ENCODE measurements around the gene NDFIP2. TPM values are rescaled to one million over a fixed set of nuclear protein-coding genes. Genes with fewer than 3 reads are reported as not detected.

Gene NDFIP2
- total RNA-seq, 2 experiments from 2014 or later = 0.54 to 4.0 TPM

DNA sequence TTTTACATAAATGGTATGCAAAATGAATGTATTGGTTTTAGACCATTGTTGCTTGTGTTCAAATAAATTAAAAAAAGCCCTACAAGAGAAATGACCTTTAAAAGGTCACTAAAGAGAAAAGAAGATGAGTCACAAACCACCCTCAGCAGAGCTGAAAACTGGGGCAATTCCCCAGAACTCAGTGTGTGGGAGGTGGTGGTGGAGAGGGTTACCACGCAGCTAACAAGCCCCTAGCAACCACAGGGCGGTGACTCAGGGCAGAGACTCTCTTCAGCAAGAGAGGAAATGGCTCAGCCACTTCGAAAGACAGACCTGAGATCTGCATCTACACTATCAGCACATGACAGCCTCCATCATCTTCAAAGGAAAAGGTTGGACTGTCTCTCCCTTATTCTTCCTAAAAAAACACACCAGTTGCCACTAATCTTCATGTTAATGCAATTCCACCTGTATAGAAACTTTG lies 29.4 kb upstream of the NDFIP2 start:
- no peak overlapping the region for H2AFZ ChIP-seq (ENCODE audit: low read length)
- POLR2A ChIA-PET = no interaction called here
- TF ChIP-seq EZH2phosphoT487 (IDR thresholded peaks at IDR 0.05; ENCODE audit: borderline replicate concordance, low read depth, low read length) (no peak), CTCF (conservative IDR thresholded peaks at IDR 0.05; ENCODE audit: low read length) (no peak)
- no peaks in the 10 kb centered on the region for H3K4me1 ChIP-seq (ENCODE audit: insufficient read depth, low read length, poor library complexity, severe bottlenecking)
- no peak overlapping the region for H3K4me2 ChIP-seq (ENCODE audit: low read length)
- no peak overlapping the region for H3K4me3 ChIP-seq (ENCODE audit: low read depth, low read length, poor library complexity, severe bottlenecking)
- no peaks in the 10 kb centered on the region for H3K36me3 ChIP-seq (ENCODE audit: insufficient read depth, low read length)
- H3K9me2 ChIP-seq (ENCODE audit: insufficient read depth, low read length) = no peaks in the 10 kb centered on the region
- no peaks in the 10 kb centered on the region for H3K79me2 ChIP-seq (ENCODE audit: insufficient read depth, low read depth, low read length)
- intact Hi-C loops (cut with micrococcal nuclease; ENCODE audit: unreplicated experiment) = no loop called here
- no peaks in the 10 kb centered on the region for H4K20me1 ChIP-seq (ENCODE audit: insufficient read depth, low read length)
- CTCF ChIA-PET (ENCODE audit: unreplicated experiment) = no interaction called here
- BruUV-seq (replicated peaks) = no TSS peak
- no peaks in the 10 kb centered on the region for H3K9me3 ChIP-seq (ENCODE audit: low read length)
- no peak for DNase-seq (ENCODE audit: low spot score)
- H3K27ac ChIP-seq (ENCODE audit: low read depth, low read length, poor library complexity, severe bottlenecking) = no peak overlapping the region

- no peak for DNase-seq (ENCODE audit: low spot score)
- ChIA-PET CTCF (ENCODE audit: unreplicated experiment) (no interaction called here), POLR2A (interaction anchor here (0.6 kb wide), 1 partner anchor 103 kb away, joined by 3 read pairs; no protein-coding TSS in a partner anchor)
- no peaks in the 10 kb centered on the region for H4K20me1 ChIP-seq (ENCODE audit: insufficient read depth, low read length)
- no peaks in the 10 kb centered on the region for H3K79me2 ChIP-seq (ENCODE audit: insufficient read depth, low read depth, low read length)
- H3K9me3 ChIP-seq (ENCODE audit: low read length) = no peaks in the 10 kb centered on the region
- no peaks in the 10 kb centered on the region for H3K36me3 ChIP-seq (ENCODE audit: insufficient read depth, low read length)
- no peaks in the 10 kb centered on the region for H3K9me2 ChIP-seq (ENCODE audit: insufficient read depth, low read length)
- H2AFZ ChIP-seq (ENCODE audit: low read length) = no peak overlapping the region
- no peaks in the 10 kb centered on the region for H3K4me1 ChIP-seq (ENCODE audit: insufficient read depth, low read length, poor library complexity, severe bottlenecking)
- H3K4me3 ChIP-seq (ENCODE audit: low read depth, low read length, poor library complexity, severe bottlenecking) = no peak overlapping the region
- H3K4me2 ChIP-seq (ENCODE audit: low read length) = no peak overlapping the region
- TF ChIP-seq EZH2phosphoT487 (IDR thresholded peaks at IDR 0.05; ENCODE audit: borderline replicate concordance, low read depth, low read length) = no peak
- intact Hi-C loops (cut with micrococcal nuclease; ENCODE audit: unreplicated experiment) = no loop called here
- H3K27ac ChIP-seq (ENCODE audit: low read depth, low read length, poor library complexity, severe bottlenecking) = no peak overlapping the region
- no TSS peak for BruUV-seq (replicated peaks)
Measured at GRCh38 chr13:79452239-79452913, 28.6 kb upstream of the NDFIP2 start.

DNA sequence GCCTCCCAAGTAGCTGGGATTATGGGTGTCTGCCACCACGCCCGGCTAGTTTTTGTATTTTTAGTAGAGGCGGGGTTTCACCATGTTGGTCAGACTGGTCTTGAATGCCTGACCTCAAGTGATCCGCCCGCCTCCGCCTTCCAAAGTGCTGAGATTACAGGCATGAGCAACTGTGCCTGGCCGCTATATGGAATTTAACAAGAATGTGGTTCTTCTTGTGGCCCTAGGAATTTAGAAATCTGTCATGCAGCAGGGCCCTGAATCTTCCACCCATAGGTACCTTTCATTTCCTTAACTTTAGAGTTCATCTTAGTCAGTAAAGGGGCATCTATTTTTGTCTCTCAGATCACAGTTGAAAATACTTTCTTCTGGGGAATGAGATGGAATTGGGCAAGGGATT lies 25.6 kb upstream of the NDFIP2 start:
- intact Hi-C loops (cut with micrococcal nuclease; ENCODE audit: unreplicated experiment) = no loop called here
- BruUV-seq (replicated peaks) = no TSS peak

More for the DNA sequence above, 25.6 kb upstream of the NDFIP2 start:
- Histone ChIP-seq H4K20me1 (ENCODE audit: insufficient read depth, low read length) (no peaks in the 10 kb centered on the region), H2AFZ (ENCODE audit: low read length) (no peak overlapping the region), H3K9me3 (ENCODE audit: low read length) (no peaks in the 10 kb centered on the region), H3K4me2 (ENCODE audit: low read length) (no peak overlapping the region), H3K4me3 (ENCODE audit: low read depth, low read length, poor library complexity, severe bottlenecking) (no peak overlapping the region), H3K9me2 (ENCODE audit: insufficient read depth, low read length) (no peaks in the 10 kb centered on the region), H3K36me3 (ENCODE audit: insufficient read depth, low read length) (no peaks in the 10 kb centered on the region), H3K27ac (ENCODE audit: low read depth, low read length, poor library complexity, severe bottlenecking) (no peak overlapping the region), H3K4me1 (ENCODE audit: insufficient read depth, low read length, poor library complexity, severe bottlenecking) (no peaks in the 10 kb centered on the region), H3K79me2 (ENCODE audit: insufficient read depth, low read depth, low read length) (no peaks in the 10 kb centered on the region)
- ChIA-PET CTCF (ENCODE audit: unreplicated experiment) (no interaction called here), POLR2A (interaction anchor here (1.0 kb wide), 1 partner anchor 10 kb away, joined by 3 read pairs; no protein-coding TSS in a partner anchor)
- no peak for TF ChIP-seq EZH2phosphoT487 (IDR thresholded peaks at IDR 0.05; ENCODE audit: borderline replicate concordance, low read depth, low read length)
- no peak for TF ChIP-seq CTCF (conservative IDR thresholded peaks at IDR 0.05; ENCODE audit: low read length)
- DNase-seq (ENCODE audit: low spot score) = no peak

Data from OCI-LY7 (cell line).